A549 (cell line): ENCODE data around the gene MAD1L1. TPM values are rescaled to one million over a fixed set of nuclear protein-coding genes. Genes with fewer than 3 reads are reported as not detected.
A peak's percentile ranks its signal among the peaks of the same experiment; 100 is the strongest.

Experiments
- ATAC-seq, 2 experiments: fragments of 200-7000 bp in 1 of 2; fragments of >200 bp in 1 of 2; cut with Nextera tagmentation in 1 of 2; cut with Tn5 transposase in 1 of 2; 3 replicates each; pipeline versions ENCODE4 v1.8.0 to v1.9.1; 2018 to 2020; ENCODE audit warnings: mild to moderate bottlenecking in 1 of 2, moderate library complexity in 1 of 2
- CTCF ChIA-PET: fragments of 300-600 bp; sonication (Branson Sonifier 250); formaldehyde crosslinking; extraction: SDS; loops from one replicate; lab custom pipeline; 2021; ENCODE audit warnings: antibody characterized with exemption, inconsistent platforms; lab: Yijun Ruan, JAX
- POLR2A ChIA-PET: fragments of 350-600 bp; formaldehyde crosslinking; extraction: SDS; loops from one replicate; lab custom pipeline; 2021; ENCODE audit warnings: antibody characterized with exemption, inconsistent platforms; lab: Yijun Ruan, JAX
- DNase-seq, 2 experiments: peaks; one replicate each; pipeline versions ENCODE4 v3.0.0 to v3.0.0-alpha.2; 2011 to 2016; ENCODE audit warnings: low read depth in 1 of 2, low spot score in 1 of 2
- FAIRE-seq: peaks from 2 replicates; lab custom pipeline; 2011; peaks lifted over from hg19 to GRCh38; lab: Jason Lieb, UNC
- H3K27ac ChIP-seq, 2 experiments: fragments of >200 bp; sonication (Bioruptor Twin); formaldehyde crosslinking; 3 replicates each; pipeline ENCODE4 v1.5.1; 2016 to 2017
- H3K4me1 ChIP-seq: fragments of >200 bp; sonication (Bioruptor Twin); formaldehyde crosslinking; 3 replicates; pipeline ENCODE4 v1.6.1; 2016
- H3K4me2 ChIP-seq: fragments of >200 bp; sonication (Bioruptor Twin); formaldehyde crosslinking; 3 replicates; pipeline ENCODE4 v1.6.1; 2016
- H3K4me3 ChIP-seq: fragments of >200 bp; sonication (Bioruptor Twin); formaldehyde crosslinking; 3 replicates; pipeline ENCODE4 v1.5.1; 2016
- H3K9me3 ChIP-seq: fragments of >200 bp; sonication (Bioruptor Twin); formaldehyde crosslinking; 3 replicates; pipeline ENCODE4 v1.6.1; 2016
- BCL3 ChIP-seq: fragments of >200 bp; sonication (Bioruptor Twin); formaldehyde crosslinking; IDR thresholded peaks from 3 replicates; pipeline ENCODE4 v1.6.1; 2016
- CEBPB ChIP-seq, 2 experiments: fragments of >200 bp in 1 of 2; sonication (Bioruptor Twin) in 1 of 2; formaldehyde crosslinking in 1 of 2; IDR thresholded peaks; 2 replicates each; pipeline ENCODE4 v1.6.1; 2012 to 2016
- CHD2 ChIP-seq: fragments of 150-350 bp; IDR thresholded peaks from 2 replicates; pipeline ENCODE4 v1.6.1; 2014; ENCODE audit warnings: low read length; ENCODE audit not compliant: partially characterized antibody
- CHD4 ChIP-seq: fragments of 200-600 bp; sonication (generic); IDR thresholded peaks from 2 replicates; pipeline ENCODE4 v1.6.1; 2016; ENCODE audit warnings: antibody characterized with exemption, mild to moderate bottlenecking, borderline replicate concordance
- HEYL ChIP-seq: fragments of 250-450 bp; sonication (Bioruptor Pico); IDR thresholded peaks from 2 replicates; pipeline ENCODE4 v1.8.0; 2021; ENCODE audit warnings: mild to moderate bottlenecking, moderate library complexity
- HOXA7 ChIP-seq: fragments of 250-450 bp; sonication (Bioruptor Pico); IDR thresholded peaks from 2 replicates; pipeline ENCODE4 v1.5.0; 2020; ENCODE audit warnings: mild to moderate bottlenecking, moderate library complexity
- MAZ ChIP-seq: fragments of 150-350 bp; IDR thresholded peaks from 2 replicates; pipeline ENCODE4 v1.6.1; 2014; ENCODE audit warnings: antibody characterized with exemption, low read depth, low read length, borderline replicate concordance
- MYC ChIP-seq: IDR thresholded peaks from 2 replicates; pipeline ENCODE4 v1.6.1; 2012; ENCODE audit warnings: mild to moderate bottlenecking, inconsistent platforms, low read length, improper control_type of control experiment, borderline replicate concordance
- NPAS2 ChIP-seq: fragments of 250-450 bp; sonication (Bioruptor Pico); IDR thresholded peaks from 2 replicates; pipeline ENCODE4 v1.8.0; 2022; ENCODE audit warnings: mild to moderate bottlenecking, moderate library complexity, borderline replicate concordance
- PHF8 ChIP-seq: fragments of 200-600 bp; sonication (generic); IDR thresholded peaks from 2 replicates; pipeline ENCODE4 v1.6.1; 2016; ENCODE audit warnings: low read depth, mild to moderate bottlenecking, antibody characterized with exemption, moderate library complexity, borderline replicate concordance
- POLR2AphosphoS2 ChIP-seq: conservative IDR thresholded peaks from 2 replicates; pipeline ENCODE4 v1.6.1; 2012; ENCODE audit warnings: low read length, improper control_type of control experiment, inconsistent platforms
- RNF2 ChIP-seq: fragments of 200-600 bp; sonication (generic); IDR thresholded peaks from 2 replicates; pipeline ENCODE4 v1.6.1; 2016; ENCODE audit warnings: low read depth, mild to moderate bottlenecking, antibody characterized with exemption, moderate library complexity, borderline replicate concordance
- SMC3 ChIP-seq: fragments of >200 bp; sonication (Bioruptor Twin); formaldehyde crosslinking; IDR thresholded peaks from 3 replicates; pipeline ENCODE4 v1.6.1; 2018; ENCODE audit warnings: inconsistent platforms
- TFCP2L1 ChIP-seq: fragments of 250-450 bp; sonication (Bioruptor Pico); IDR thresholded peaks from 2 replicates; pipeline ENCODE4 v1.5.0; 2021; ENCODE audit warnings: mild to moderate bottlenecking
- ZFP36 ChIP-seq: fragments of 450-650 bp; IDR thresholded peaks from 2 replicates; pipeline ENCODE4 v1.6.1; 2014; ENCODE audit warnings: borderline replicate concordance; ENCODE audit not compliant: partially characterized antibody
- ZSCAN20 ChIP-seq: fragments of 250-450 bp; sonication (Bioruptor Pico); IDR thresholded peaks from 2 replicates; pipeline ENCODE4 v1.8.0; 2022; ENCODE audit warnings: mild to moderate bottlenecking, moderate library complexity
- WGBS: methylation state at CpG from one replicate; pipeline ENCODE4 v1.1.6; 2017; ENCODE audit errors: missing lambda C conversion rate; 5-methylcytosine and 5-hydroxymethylcytosine counted together
- polyA plus RNA-seq, 4 experiments: library from polyadenylated mRNA; depleted of rRNA in 3 of 4; stranded (reverse); fragments of >200 nt; fragmentation: RNase III in 1 of 4; extraction: RNeasy Plus Mini Kit Qiagen cat#74134 plus additional on column Dnase treatment in 1 of 4; gene quantifications; 2 replicates in 3 of 4; 3 replicates in 1 of 4; pipeline ENCODE4 v1.2.3, GENCODE V29; 2011 to 2017
- TF ChIP-seq, protein P1 (sequence below): fragments of 150-350 bp; IDR thresholded peaks from 2 replicates; pipeline ENCODE4 v1.6.1; 2014; ENCODE audit warnings: low read depth, mild to moderate bottlenecking, low read length

MAD1L1 gene
- polyA plus RNA-seq, 2 of the 4 experiments (the other 2 are of a cell fraction) = 13.6 to 16.6 TPM

DNA sequence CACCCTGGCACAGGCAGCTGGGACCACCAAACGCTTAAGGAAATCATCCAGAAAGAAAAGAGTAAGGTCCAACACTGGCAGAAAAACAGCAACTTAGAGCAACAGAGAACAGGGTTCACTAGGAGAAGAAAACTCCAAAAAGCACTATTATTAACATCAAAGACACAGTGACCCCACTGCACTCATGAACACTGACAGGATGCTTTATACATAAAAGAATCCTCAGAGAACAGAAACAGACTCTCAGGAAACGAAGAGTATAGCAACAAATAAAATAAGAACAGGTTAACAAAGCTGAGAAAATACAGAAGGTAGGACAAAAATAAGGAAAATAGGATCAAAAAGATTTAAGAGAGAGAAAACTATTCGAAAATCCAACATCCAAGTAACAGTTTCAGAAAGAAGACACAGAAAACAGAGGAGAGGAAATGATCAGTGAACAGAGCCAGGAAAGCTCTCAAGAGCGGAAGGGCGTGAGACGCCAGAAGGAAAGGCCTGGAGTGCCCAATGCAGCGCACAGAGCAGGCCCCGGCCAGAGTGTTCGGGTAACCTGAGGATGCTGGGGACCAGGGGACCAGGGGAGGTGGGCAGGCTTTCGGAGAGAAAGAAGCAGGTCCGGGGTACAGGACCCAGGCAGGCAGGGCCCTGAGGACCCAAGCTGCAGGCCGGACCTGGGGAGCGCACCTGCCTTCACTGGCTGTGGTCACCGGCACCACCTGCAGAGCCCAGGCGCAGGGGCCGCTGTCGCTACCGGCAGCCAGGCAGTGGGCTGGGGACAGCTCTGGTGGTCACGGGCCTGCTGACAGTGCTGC is 258.2 kb downstream of the MAD1L1 start:
- H3K4me3 ChIP-seq = no peak overlapping the region
- 80% methylated on average over 19 of the region's 19 CpGs for WGBS
- no peak for TF ChIP-seq HOXA7 (CRISPR knock-in tag)
- DNase-seq (no peak), ATAC-seq (0 out of 6 replicates have a peak, but pooled peaks of 1 of the 2 experiments have one; percentile 21), FAIRE-seq (no peak)
- H3K27ac ChIP-seq = no peak overlapping the region
- H3K4me1 ChIP-seq = no peaks in the 10 kb centered on the region
- H3K4me2 ChIP-seq = no peak overlapping the region
- no peaks in the 10 kb centered on the region for H3K9me3 ChIP-seq
- CTCF ChIA-PET = no interaction called here
- POLR2A ChIA-PET = no interaction called here

- no peaks in the 10 kb centered on the region for H3K9me3 ChIP-seq
- no peaks in the 10 kb centered on the region for H3K4me1 ChIP-seq
- FAIRE-seq (no peak), ATAC-seq (no peak), DNase-seq (no peak)
- WGBS = 92% methylated on average over 22 of the region's 33 CpGs
- H3K4me3 ChIP-seq = no peak overlapping the region
- ChIA-PET CTCF (no interaction called here), POLR2A (no interaction called here)
- no peak for TF ChIP-seq POLR2AphosphoS2
- TF ChIP-seq BCL3 = no peak
- no peak for TF ChIP-seq TFCP2L1 (CRISPR knock-in tag)
- no peak for TF ChIP-seq MAZ
- TF ChIP-seq ZSCAN20 (CRISPR knock-in tag) = no peak
- TF ChIP-seq ZFP36 = no peak
- TF ChIP-seq PHF8 = no peak
- TF ChIP-seq CEBPB (IDR thresholded peaks at IDR 0.05) = no peak
- no peak for TF ChIP-seq NPAS2 (CRISPR knock-in tag)
- no peak for TF ChIP-seq HEYL (CRISPR knock-in tag)
- no peak for TF ChIP-seq CHD2
- TF ChIP-seq MYC = no peak
- no peak for TF ChIP-seq SMC3
- TF ChIP-seq, protein P1, sequence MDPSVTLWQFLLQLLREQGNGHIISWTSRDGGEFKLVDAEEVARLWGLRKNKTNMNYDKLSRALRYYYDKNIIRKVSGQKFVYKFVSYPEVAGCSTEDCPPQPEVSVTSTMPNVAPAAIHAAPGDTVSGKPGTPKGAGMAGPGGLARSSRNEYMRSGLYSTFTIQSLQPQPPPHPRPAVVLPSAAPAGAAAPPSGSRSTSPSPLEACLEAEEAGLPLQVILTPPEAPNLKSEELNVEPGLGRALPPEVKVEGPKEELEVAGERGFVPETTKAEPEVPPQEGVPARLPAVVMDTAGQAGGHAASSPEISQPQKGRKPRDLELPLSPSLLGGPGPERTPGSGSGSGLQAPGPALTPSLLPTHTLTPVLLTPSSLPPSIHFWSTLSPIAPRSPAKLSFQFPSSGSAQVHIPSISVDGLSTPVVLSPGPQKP = no peak
- TF ChIP-seq CHD4 = no peak
- no peak overlapping the region for H3K27ac ChIP-seq
- H3K4me2 ChIP-seq = no peak overlapping the region
These were observed 259.2 kb downstream of the MAD1L1 start for GRCh38 chr7:1973321-1974251.

- ATAC-seq (no peak), DNase-seq (no peak), FAIRE-seq (no peak)
- H3K9me3 ChIP-seq = no peaks in the 10 kb centered on the region
- no peak for TF ChIP-seq RNF2
- no peak overlapping the region for H3K27ac ChIP-seq
- CTCF ChIA-PET = no interaction called here
- no peak overlapping the region for H3K4me3 ChIP-seq
- H3K4me2 ChIP-seq = no peak overlapping the region
- no peaks in the 10 kb centered on the region for H3K4me1 ChIP-seq
- POLR2A ChIA-PET = no interaction called here
- WGBS = 91% methylated on average over 9 of the region's 9 CpGs
These were observed 260.0 kb downstream of the MAD1L1 start for GRCh38 chr7:1972744-1973143.
